HG03571 (cell line): Measurements from ENCODE around the gene HBA2.
"Not testable (repeated sequence)": the region's sequence is repeated elsewhere in the genome, so short reads cannot be mapped to it uniquely, and the experiment has no call there.

Source experiments
- ATAC-seq: cut with Tn5 transposase; IDR thresholded peaks from one replicate; pipeline ENCODE4 v1.9.1; 2021; ENCODE audit not compliant: unreplicated experiment

Gene HBA2

DNA sequence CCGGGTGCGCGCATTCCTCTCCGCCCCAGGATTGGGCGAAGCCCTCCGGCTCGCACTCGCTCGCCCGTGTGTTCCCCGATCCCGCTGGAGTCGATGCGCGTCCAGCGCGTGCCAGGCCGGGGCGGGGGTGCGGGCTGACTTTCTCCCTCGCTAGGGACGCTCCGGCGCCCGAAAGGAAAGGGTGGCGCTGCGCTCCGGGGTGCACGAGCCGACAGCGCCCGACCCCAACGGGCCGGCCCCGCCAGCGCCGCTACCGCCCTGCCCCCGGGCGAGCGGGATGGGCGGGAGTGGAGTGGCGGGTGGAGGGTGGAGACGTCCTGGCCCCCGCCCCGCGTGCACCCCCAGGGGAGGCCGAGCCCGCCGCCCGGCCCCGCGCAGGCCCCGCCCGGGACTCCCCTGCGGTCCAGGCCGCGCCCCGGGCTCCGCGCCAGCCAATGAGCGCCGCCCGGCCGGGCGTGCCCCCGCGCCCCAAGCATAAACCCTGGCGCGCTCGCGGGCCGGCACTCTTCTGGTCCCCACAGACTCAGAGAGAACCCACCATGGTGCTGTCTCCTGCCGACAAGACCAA lies at the start of gene HBA2:
HBA2 (plus strand) TSS at position 503 of the 568 bp plus-strand sequence; CDS start at position 540, 37 bp downstream.
- ATAC-seq, result not testable (repeated sequence)

DNA sequence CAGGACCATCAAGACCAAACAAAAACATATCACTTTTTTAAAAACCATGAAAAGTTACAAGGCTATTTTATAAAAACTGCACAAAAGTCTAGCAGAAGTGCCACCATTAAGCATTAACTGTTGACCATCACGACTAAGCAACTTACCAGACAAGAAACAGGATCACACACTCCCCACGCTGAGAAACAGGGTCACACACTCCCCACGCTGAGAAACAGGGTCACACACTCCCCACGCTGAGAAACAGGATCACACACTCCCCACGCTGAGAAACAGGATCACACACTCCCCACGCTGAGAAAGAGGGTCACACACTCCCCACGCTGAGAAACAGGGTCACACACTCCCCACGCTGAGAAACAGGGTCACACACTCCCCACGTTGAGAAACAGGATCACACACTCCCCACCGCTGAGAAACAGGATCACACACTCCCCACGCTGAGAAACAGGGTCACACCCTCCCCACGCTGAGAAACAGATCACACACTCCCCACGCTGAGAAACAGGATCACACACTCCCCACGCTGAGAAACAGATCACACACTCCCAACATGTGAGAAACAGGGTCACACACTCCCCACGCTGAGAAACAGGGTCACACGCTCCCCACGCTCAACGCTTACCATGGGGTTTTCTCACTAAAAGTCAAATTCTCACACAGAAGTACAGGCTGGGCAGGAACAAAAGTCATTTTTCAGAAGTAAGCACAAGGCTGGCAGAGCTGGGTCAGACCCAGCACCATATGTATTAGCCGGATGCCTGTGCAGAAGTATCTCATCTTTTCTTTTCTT lies 48.9 kb upstream of the HBA2 start:
- ATAC-seq, result not testable (repeated sequence)

DNA sequence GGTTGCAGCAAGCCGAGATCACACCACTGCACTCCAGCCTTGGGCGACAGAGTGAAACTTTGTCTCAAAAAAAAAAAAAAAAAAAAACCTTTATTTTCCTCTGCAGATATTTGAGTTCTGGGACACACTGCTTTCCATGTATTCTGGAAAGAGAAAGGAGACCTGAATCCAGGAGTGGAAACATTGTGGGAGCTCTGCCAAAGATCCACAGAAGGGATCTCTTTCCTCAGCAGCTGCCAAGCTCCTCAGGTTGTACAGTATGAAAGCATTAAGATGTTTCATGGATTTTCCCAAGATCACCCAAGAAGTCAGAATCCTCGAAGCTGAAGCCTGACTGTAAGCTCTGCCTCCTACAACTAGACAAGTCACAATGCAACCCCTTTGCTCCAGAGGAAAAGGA lies 47.7 kb upstream of the HBA2 start:
- no peak for ATAC-seq

DNA sequence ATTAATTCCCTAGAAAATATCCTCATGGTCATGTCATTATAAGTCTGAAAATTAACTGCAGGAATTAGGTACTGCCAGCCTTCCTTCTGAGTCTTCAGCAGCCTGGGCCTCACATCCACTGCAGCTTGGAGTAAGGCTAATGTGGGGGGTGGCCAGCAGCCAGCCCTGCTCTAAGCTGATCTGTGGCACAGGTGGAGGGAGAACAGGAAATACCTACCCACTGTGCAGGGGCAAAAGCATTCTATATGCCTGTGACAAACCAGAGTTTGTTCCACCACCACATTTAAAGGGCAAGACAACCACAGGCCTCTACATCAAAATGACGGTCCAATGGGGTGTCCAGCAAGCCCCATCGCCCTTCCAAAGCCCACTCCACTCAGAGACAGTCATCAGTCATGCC lies 43.6 kb upstream of the HBA2 start:
- no peak for ATAC-seq

DNA sequence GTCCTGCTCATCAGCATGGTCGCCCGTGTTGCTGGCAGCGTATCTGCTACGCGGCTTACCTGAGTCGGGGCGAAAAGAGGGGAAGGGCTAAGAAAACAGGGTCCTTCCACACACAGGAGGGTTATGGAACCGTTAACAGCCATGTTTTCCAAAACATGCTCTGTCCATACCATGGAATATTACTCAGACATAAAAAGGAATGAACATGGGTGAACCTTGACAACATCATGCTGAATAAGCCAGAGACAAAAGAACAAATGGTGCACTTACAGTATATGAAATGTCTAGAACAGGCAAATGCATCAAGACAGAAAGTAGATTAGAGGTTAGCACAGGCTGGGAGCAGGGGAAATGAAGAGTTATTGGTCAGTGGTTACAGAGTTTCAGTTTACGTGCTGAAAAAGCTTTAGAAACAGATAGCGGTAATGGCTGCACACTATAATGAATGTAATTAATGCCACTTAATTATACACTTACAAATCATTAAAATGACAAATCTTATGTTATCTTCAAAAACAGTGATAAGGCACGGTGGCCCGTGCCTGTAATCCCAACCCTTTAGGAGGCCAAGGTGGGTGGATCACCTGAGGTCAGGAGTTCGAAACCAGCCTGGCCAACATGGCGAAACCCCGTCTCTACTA lies 42.0 kb upstream of the HBA2 start:
- no peak for ATAC-seq

DNA sequence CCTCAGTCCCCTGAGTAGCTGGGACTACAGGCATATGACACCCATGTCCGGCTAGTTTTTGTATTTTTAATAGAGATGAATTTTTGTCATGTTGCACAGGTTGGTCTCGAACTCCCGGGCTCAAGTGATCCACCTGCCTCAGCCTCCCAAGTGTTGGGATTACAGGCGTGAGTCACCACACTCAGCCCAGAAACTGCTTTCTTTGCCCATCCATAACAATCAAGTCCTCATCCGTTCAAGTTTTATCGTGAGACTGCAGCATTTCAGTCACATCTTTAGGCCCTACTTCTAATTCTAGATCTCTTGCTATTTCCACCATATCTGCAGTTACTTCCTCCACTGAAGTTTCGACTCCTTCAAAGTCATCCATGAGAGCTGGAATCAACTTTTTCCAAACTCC lies 40.6 kb upstream of the HBA2 start:
- no peak for ATAC-seq

DNA sequence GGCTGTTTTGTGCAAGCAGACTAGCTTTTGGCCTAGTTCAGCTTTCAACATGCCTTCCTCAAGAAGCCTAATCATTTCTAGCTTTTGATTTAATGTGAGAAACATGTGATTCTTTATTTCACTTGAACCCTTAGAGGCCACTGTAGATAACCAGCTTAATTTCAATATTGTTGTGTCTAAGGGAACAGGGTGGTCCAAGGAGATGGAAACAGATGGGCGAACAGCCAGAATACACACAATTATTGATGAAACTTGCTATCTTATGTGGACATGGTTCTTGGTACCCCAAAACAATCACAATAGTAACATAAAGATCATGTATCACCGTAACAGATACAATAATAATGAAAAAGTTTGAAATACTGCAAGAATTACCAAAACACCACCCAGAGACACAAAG lies 39.0 kb upstream of the HBA2 start:
- no peak for ATAC-seq

DNA sequence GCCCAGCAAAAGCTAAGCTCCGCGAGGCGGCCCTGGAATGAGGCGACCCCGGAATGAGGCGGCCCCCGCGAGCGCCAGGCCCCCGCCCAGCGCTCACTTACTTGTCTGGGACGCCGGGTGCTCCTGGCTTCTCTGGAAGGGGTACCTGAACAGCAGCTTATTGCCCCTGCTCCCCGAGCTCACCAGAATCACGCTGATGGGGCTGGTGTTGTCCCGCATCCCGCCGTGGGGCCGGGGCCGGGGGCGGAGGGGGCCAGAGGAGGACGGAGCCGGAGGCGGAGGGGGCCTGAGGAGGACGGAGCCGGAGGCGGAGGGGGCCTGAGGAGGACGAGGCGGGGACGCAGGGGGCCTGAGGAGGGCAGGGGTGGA lies 34.6 kb upstream of the HBA2 start:
- no peak for ATAC-seq

DNA sequence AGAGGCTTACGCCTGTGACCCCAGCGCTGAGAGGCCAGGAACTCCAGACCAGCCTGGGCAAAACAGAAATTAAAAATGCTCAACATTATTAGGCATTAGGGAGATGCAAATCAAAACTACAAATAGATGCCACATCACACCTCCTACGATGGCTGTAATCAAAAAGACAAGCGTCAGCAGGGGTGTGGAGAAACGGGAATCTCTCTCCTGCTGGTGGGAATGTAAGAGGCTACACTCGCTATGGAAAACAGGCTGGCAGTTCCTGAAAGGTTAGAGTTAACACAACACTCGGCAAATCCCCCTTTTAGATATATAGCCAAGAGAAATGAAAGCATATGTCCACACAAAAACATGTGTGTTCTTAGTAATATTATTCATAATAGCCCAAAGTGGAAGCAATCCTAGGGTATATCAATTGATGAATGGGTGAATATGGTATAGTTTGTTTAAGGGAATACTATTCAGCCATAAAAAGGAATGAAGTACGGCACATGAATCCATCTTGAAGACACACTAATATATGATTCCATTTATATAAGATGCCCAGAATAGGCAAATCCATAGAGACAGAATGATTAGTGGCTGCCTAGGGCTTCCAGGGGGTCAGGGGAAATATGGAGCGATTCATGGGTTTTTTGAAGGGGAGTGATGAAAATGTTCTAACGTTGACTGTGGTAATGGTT lies 32.4 kb upstream of the HBA2 start:
- no peak for ATAC-seq

DNA sequence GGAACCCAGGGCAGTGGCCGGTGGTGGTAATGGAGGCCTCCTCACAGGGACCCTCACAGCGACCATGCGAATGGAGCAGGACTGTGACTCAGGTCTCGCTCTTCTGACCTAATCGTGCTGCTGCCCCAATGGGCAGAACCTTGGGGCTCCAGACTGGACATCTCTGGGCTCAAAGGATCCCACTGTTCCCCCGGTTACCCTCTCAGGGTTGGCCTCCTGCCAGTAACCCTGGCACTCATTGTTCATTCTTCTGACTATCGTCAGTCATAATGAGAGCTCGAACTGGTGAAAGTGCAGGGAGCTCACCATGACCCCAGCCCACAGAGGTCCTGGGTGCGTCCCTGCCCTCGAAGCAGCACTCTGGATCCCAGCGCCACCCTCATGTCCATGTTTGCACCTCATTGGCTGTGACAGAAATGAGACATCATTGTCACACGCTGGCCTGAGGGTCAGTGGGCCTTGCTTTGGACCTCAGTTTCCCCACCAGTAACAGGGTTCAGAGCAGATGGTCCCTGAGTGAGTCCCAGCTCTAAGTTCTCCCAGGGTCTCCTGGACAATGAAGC lies 30.2 kb upstream of the HBA2 start:
- no peak for ATAC-seq

DNA sequence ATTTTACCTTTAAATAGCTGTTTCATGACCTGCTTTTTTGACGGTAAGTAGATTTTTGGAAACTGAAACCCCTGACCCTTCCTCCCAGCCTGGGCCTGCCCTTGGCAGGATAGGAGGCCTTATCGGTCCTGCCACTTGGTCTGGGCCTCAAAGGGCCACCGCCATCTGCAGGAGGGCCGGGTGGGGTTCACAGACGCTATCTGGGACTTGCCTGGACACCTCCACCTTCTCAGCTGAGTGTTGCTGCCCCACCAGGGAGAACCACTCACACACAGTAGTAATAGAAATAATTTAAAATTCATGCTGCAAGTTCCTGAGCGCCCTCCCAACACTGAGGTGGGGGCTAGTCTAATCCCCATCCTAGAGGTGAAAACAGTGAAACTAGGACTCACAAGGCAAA lies 29.6 kb upstream of the HBA2 start:
- no peak for ATAC-seq

DNA sequence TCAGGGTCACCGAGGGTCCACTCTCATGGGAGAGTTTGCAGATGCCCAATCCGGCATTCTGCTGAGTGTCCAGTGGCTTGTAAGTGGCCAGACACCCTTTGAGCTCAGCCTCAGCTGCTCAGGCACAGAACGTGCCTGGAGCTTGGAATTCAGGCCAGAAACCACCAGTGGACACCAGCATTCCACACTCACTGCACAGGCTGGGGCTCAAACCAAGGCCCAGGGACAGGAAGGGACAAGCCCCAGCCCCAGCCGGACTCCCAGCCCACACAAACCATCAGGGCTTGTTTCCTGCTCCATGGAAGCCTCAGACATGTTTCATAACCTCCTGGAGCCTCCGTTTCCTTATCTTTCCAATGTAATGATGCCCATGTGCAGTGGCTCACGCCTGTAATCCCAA lies 29.2 kb upstream of the HBA2 start:
- no peak for ATAC-seq

DNA sequence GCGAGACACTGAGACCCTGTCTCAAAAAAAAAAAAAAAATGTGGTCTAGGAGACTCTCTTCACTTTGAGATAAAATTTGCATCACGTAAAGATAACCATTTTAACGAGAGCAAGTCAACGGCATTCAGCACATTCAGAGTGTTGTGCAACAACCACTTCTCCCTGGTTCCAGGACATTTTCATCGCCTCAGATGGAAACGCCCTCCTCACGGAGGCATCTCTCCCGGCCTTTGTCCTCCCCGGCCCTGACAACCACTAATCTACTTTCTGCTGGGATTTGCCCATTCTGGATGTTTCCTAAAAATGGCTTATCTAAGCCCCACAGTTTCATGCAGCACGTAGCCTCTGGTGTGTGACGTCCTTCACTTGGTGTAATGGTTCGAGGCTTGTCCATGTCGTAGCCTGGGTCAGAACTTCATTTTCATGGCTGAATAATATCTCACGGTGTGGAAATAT lies 27.9 kb upstream of the HBA2 start:
- ATAC-seq, result no peak

DNA sequence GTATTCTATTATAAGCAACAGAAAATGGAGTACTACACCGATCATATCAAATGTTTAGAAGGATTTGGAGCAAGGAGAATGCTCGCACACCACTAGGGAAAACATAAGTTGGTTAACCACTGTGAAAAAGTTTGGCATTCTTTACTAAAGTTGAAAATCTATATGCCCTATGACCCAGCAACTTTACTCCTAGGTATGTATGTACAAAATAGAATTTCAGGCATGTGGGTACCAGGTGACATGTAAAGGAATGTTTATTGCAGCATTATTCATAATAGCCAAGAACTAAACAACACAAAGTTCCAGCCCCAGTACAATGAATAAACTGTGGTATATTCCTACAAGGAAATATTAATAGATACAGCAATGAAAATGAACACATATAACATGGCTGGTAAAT lies 26.0 kb upstream of the HBA2 start:
- no peak for ATAC-seq

DNA sequence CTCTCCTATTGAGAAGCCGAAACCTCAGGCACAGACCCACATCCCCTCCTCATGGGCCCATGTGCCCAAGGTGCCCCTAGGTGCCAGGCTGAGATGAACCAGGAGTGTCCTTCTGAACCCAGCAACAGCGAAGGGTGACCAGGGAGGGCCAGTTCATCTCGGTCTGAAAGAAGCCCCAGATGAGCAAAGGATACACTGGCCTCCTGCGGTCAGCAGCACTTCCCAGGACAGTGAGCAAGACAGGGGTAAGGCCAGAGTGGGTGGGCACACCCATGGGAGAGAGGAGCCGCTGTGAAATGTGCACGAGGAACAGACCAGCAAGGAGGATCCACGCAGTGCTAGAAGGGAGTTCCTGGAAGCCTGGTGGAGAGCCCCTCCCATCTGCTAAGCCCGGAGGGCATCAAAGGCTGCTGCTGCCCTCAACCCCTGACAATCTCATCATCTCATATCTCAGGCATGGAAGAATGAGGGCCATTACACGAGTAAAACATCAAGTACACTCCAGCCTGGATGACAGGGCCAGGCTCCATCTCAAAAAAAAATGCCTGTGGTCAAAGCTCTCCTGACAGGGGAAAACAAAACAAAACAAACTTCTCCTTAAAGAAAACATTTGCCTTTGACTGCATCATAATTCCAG lies 23.5 kb upstream of the HBA2 start:
- ATAC-seq, result no peak

DNA sequence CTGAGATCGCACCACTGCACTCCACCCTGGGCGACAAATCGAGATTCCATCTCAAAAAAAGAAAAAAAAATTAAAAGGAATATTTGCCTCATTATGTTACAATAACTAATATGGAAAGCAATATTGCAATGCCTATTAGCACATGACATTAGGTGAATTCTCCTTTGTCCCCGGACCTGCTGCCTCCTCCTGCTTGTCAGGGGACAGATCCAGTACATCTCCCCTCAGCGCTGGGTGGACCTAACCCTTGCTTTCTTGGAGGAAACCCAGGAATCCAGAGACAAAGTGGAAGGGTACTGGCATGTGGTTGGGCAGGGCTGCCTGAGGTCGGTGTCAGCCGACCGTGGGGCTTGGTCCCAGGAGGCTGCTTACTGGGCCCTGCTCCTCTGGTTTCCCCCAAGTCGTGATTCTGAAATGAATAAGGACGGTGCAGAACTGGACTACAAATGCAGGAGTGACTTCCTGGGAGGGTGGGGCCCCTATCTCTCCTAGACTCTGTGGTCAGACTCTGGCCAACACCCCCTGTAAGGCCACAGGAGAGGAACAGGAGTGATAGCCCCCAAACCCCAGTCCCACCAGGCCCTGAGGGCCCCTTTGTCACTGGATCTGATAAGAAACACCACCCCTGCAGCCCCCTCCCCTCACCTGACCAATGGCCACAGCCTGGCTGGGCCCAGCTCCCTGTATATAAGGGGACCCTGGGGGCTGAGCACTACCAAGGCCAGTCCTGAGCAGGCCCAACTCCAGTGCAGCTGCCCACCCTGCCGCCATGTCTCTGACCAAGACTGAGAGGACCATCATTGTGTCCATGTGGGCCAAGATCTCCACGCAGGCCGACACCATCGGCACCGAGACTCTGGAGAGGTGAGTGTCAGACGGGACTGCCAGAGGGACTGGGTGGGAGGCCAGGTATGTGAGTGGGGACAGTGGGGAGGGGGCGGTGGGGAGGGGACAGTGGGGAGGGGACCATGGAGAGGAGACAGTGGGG lies 20.2 kb upstream of the HBA2 start, which contains the start of gene HBZ:
HBZ (plus strand) TSS at position 504 of the 988 bp plus-strand sequence; CDS start at position 770, 266 bp downstream.
- ATAC-seq, result no peak

DNA sequence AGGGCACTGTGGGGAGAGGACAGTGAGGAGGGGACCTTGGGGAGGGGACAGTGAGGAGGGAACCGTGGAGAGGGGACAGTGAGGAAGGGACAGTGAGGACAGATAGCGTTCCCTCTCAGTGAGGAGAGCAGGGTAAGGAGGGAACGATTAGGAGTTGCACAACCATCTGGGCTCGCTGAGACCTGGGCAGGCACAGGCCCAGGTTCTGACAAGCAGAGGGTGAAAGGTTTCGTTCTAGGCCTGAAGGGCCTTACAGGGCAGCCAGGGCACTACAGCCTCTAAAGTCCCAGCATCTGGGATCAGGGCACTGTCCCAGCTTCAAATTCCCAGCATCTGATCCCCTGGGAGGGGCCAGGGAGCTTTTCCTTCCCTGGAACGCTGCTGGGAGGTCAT lies 19.6 kb upstream of the HBA2 start:
- ATAC-seq, result not testable (repeated sequence)

DNA sequence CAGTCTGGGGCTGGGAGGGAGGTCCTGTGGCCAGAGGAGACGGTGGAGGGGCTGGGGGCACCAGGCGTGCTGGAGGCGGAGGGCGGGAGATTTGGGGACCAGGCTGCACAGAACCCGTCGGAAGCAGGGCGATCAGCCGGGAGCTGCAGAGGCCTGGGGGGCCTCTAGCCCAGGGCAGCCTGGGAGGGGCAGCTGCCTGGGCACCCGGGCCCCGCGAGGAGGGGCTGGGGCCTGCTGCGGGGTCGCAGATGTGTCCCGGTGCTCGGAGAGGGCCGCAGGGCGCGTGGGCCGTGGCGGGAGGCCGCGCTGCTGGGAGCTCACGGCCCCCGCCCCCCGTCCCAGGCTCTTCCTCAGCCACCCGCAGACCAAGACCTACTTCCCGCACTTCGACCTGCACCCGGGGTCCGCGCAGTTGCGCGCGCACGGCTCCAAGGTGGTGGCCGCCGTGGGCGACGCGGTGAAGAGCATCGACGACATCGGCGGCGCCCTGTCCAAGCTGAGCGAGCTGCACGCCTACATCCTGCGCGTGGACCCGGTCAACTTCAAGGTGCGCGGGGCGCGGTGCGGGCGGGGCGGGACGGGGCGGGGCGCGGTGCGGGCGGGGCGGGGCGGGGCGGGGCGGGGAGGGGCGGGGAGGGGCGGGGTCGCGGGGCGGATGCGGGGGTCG lies 19.0 kb upstream of the HBA2 start:
- not testable (repeated sequence) for ATAC-seq
